CD4-positive, alpha-beta memory T cell (primary cell): Measurements from ENCODE around the gene SYNPO2. TPM values are rescaled to one million over a fixed set of nuclear protein-coding genes. Genes with fewer than 3 reads are reported as not detected.
"Not testable (repeated sequence)": the region's sequence is repeated elsewhere in the genome, so short reads cannot be mapped to it uniquely, and the experiment has no call there.

Experiments used
- CTCF ChIA-PET: fragments of 350-600 bp; sonication (Branson Sonifier 250); formaldehyde crosslinking; loops from one replicate; lab custom pipeline; 2021; ENCODE audit warnings: inconsistent platforms; ENCODE audit not compliant: partially characterized antibody; lab: Charles Lee
- POLR2A ChIA-PET: fragments of 350-600 bp; sonication (Branson Sonifier 250); formaldehyde crosslinking; loops from one replicate; lab custom pipeline; 2021; ENCODE audit not compliant: partially characterized antibody; lab: Charles Lee
- DNase-seq, 5 donors: peaks; one replicate each; pipeline versions ENCODE4 v3.0.0 to v3.0.0-alpha.2; 2020 to 2022; ENCODE audit warnings: mixed read lengths in 1 of 5
- H3K27ac ChIP-seq: one replicate; pipeline ENCODE4 v1.7.0; 2013; ENCODE audit warnings: low read depth, low read length
- H3K27me3 ChIP-seq: 2 replicates; pipeline ENCODE4 v1.7.0; 2013; ENCODE audit warnings: mild to moderate bottlenecking, low read length, moderate library complexity; ENCODE audit not compliant: insufficient read depth
- H3K36me3 ChIP-seq: 2 replicates; pipeline ENCODE4 v1.7.0; 2013; ENCODE audit warnings: mild to moderate bottlenecking, low read length, moderate library complexity; ENCODE audit not compliant: insufficient read depth
- H3K4me1 ChIP-seq: 2 replicates; pipeline ENCODE4 v1.7.0; 2013; ENCODE audit warnings: mild to moderate bottlenecking, low read length, moderate library complexity; ENCODE audit not compliant: insufficient read depth
- H3K4me3 ChIP-seq, 2 donors: one replicate each; pipeline ENCODE4 v1.7.0; 2013; ENCODE audit warnings: low read length in 2 of 2, mild to moderate bottlenecking in 1 of 2
- H3K9me3 ChIP-seq, 2 donors: one replicate each; pipeline ENCODE4 v1.7.0; 2013; ENCODE audit warnings: low read length in 2 of 2, control low read depth in 1 of 2; ENCODE audit not compliant: control insufficient read depth in 1 of 2
- H3K27ac Mint-ChIP-seq, 7 donors: one replicate each; pipeline ENCODE4 v1.8.0; 2020 to 2021; ENCODE audit warnings: mixed read lengths in 7 of 7, mild to moderate bottlenecking in 6 of 7, inconsistent platforms in 3 of 7, moderate library complexity in 3 of 7
- H3K27me3 Mint-ChIP-seq, 2 donors: one replicate each; pipeline ENCODE4 v1.8.0; 2020 to 2021; ENCODE audit warnings: mixed read lengths in 2 of 2
- H3K36me3 Mint-ChIP-seq, 2 donors: one replicate each; pipeline ENCODE4 v1.8.0; 2020 to 2021; ENCODE audit warnings: mixed read lengths in 2 of 2, inconsistent platforms in 1 of 2, mild to moderate bottlenecking in 1 of 2
- H3K4me1 Mint-ChIP-seq, 4 donors: one replicate each; pipeline ENCODE4 v1.8.0; 2020 to 2021; ENCODE audit warnings: mixed read lengths in 4 of 4, mild to moderate bottlenecking in 1 of 4
- H3K4me3 Mint-ChIP-seq, 8 donors: one replicate each; pipeline ENCODE4 v1.8.0; 2020 to 2021; ENCODE audit warnings: mixed read lengths in 8 of 8, mild to moderate bottlenecking in 7 of 8, moderate library complexity in 6 of 8, inconsistent platforms in 3 of 8
- H3K9me3 Mint-ChIP-seq, 8 donors: one replicate each; pipeline ENCODE4 v1.8.0; 2020 to 2021; ENCODE audit warnings: mixed read lengths in 8 of 8, mild to moderate bottlenecking in 5 of 8, inconsistent platforms in 3 of 8, moderate library complexity in 1 of 8
- intact Hi-C: fragments of 100-400 bp; cut with micrococcal nuclease; formaldehyde crosslinking; loops from one replicate; pipeline ENCODE4 v1.15.1; 2023
- polyA plus RNA-seq, 2 donors: library from polyadenylated mRNA; unstranded; fragments of 300-500 nt; fragmentation: Illumina TruSeq; gene quantifications; one replicate each; pipeline ENCODE4 v1.2.3, GENCODE V29; 2021
- total RNA-seq, 2 experiments: library from RNA; stranded (reverse); gene quantifications; one replicate each; pipeline ENCODE4 v1.2.3, GENCODE V29; 2021

SYNPO2 gene
- total and polyA plus RNA-seq, 4 experiments from 2014 or later: 0.04 to 1.4 (median 0.84) TPM

DNA sequence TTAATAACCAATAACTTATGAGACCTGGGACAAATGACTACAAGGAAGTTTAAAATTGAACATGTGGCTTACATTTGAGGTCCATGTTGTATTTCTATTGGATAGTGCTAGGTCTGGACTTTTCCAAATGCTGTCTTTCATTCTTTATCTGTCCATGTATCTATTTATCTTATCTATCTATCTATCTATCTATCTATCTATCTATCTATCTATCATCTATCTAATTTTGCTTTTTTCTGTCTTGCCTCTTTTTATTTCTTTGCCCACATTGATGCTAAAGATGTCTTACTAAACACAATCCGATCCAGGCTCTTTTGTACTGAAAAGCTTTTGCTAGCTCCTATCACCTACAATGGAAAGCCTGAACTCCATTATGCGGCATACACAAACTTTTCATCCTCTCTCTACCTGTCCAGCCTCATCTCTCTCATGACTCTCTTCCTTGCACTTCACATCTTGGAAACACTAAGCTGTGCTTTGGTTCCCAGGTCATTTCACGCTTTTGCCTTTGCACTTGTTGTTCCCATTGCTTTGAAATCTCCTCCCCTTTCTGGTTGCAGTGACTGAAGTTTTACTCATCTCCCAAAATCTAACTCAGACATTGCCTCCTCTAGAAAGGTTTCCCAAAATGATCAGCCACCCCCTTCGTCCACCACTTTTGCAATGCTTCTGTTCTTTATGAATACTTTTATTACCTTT lies 107.2 kb downstream of the SYNPO2 start:
- no peaks in the 10 kb centered on the region for H3K36me3 ChIP-seq
- ChIA-PET POLR2A (no interaction called here), CTCF (interaction anchor here (1.1 to 1.4 kb wide), 2 partner anchors 13 to 631 kb away, joined by 3 to 4 read pairs; no protein-coding TSS in a partner anchor)
- no peaks in the 10 kb centered on the region for H3K4me1 ChIP-seq
- peaks cover 0 to 1% of the 10 kb centered on the region in 2 donors for H3K27me3 Mint-ChIP-seq
- no peak overlapping the region for H3K4me3 Mint-ChIP-seq
- H3K9me3 ChIP-seq: no peaks in the 10 kb centered on the region
- intact Hi-C loops: no loop called here
- peaks cover 0 to 7% (median 3%) of the 10 kb centered on the region in 4 donors for H3K4me1 Mint-ChIP-seq
- no peak for DNase-seq
- H3K36me3 Mint-ChIP-seq: no peaks in the 10 kb centered on the region
- H3K27ac Mint-ChIP-seq: peak overlapping the region in 2 of 7 donors; percentile 8 to 53
- no peak overlapping the region for H3K27ac ChIP-seq
- no peaks in the 10 kb centered on the region for H3K9me3 Mint-ChIP-seq
- no peaks in the 10 kb centered on the region for H3K27me3 ChIP-seq
- H3K4me3 ChIP-seq: no peak overlapping the region

DNA sequence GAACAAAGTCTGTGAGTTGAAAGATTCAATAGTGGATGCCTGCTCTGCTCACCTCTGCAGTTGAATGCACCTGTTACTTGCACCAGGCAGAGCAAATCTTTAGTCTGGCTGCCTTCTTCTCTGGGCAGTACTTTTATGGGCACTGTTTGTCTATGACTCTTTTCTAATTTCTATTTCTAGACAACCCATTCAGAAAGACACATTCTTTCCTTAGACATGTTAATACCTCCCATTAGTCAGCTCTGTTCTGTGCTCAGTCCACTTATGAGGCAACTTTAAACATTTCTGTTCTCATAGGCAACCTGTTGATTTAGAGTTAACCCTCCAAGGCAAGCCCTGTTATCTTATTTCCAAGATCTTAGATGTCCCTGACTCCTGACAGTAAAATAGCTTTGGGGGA lies 108.9 kb downstream of the SYNPO2 start:
- POLR2A ChIA-PET: no interaction called here
- no peaks in the 10 kb centered on the region for H3K4me1 Mint-ChIP-seq

DNA sequence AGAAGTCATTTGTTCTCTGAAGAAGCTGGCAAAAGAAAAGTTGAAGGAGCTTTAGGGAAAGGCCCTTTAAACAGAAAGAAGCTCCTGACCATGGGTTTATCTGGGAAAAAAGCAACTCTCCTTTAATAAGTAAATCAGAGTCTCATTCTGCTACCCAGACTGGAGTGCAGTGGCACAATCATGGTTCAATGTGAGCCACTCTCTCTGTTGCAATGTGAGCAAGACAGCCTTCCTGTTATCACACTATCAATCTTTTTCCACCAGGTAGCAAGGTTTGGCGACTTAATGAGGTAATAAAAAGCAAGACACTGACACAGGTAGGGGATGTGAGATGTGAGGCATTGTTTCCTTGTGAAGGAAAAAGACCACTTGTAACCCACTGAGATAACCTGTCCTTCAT lies 111.3 kb downstream of the SYNPO2 start:
- intact Hi-C loops: no loop called here
- no peak overlapping the region for H3K4me3 ChIP-seq
- Mint-ChIP-seq H3K9me3 (no peaks in the 10 kb centered on the region), H3K4me1 (no peaks in the 10 kb centered on the region), H3K4me3 (no peak overlapping the region), H3K27ac (no peak overlapping the region), H3K36me3 (no peaks in the 10 kb centered on the region), H3K27me3 (peaks cover 5% of the 10 kb centered on the region in 2 donors)
- POLR2A ChIA-PET: no interaction called here
- H3K27me3 ChIP-seq: no peaks in the 10 kb centered on the region
- H3K9me3 ChIP-seq: no peaks in the 10 kb centered on the region
- DNase-seq: no peak
- H3K27ac ChIP-seq: no peak overlapping the region
- no peaks in the 10 kb centered on the region for H3K36me3 ChIP-seq
- CTCF ChIA-PET: no interaction called here
- no peaks in the 10 kb centered on the region for H3K4me1 ChIP-seq

More for the DNA sequence above, 108.9 kb downstream of the SYNPO2 start:
- Histone ChIP-seq H3K4me1 (no peaks in the 10 kb centered on the region), H3K27ac (no peak overlapping the region), H3K4me3 (no peak overlapping the region), H3K27me3 (no peaks in the 10 kb centered on the region), H3K36me3 (no peaks in the 10 kb centered on the region), H3K9me3 (no peaks in the 10 kb centered on the region)
- Mint-ChIP-seq H3K36me3 (no peaks in the 10 kb centered on the region), H3K27ac (no peak overlapping the region), H3K4me3 (no peak overlapping the region), H3K27me3 (peaks cover 1 to 2% of the 10 kb centered on the region in 2 donors), H3K9me3 (no peaks in the 10 kb centered on the region)
- intact Hi-C loops: no loop called here
- CTCF ChIA-PET: no interaction called here
- no peak for DNase-seq

- no peaks in the 10 kb centered on the region for H3K9me3 Mint-ChIP-seq
- H3K27ac ChIP-seq: no peak overlapping the region
- ChIA-PET POLR2A (no interaction called here), CTCF (no interaction called here)
- intact Hi-C loops: no loop called here
- H3K36me3 Mint-ChIP-seq: no peaks in the 10 kb centered on the region
- H3K4me3 ChIP-seq: no peak overlapping the region
- peaks cover 5% of the 10 kb centered on the region in 2 donors for H3K27me3 Mint-ChIP-seq
- DNase-seq: no peak
- H3K36me3 ChIP-seq: no peaks in the 10 kb centered on the region
- no peaks in the 10 kb centered on the region for H3K27me3 ChIP-seq
- H3K27ac Mint-ChIP-seq: no peak overlapping the region
- H3K4me1 ChIP-seq: no peaks in the 10 kb centered on the region
- H3K4me1 Mint-ChIP-seq: no peaks in the 10 kb centered on the region
- H3K4me3 Mint-ChIP-seq: no peak overlapping the region
- H3K9me3 ChIP-seq: no peaks in the 10 kb centered on the region
Observed at GRCh38 chr4:119000400-119000799, 111.7 kb downstream of the SYNPO2 start.

GRCh38 chr4:119002476-119002875 lies 113.8 kb downstream of the SYNPO2 start:
- ChIA-PET CTCF (no interaction called here), POLR2A (no interaction called here)
- no peaks in the 10 kb centered on the region for H3K36me3 Mint-ChIP-seq
- no peak overlapping the region for H3K27ac Mint-ChIP-seq
- H3K9me3 Mint-ChIP-seq: no peaks in the 10 kb centered on the region
- H3K4me3 ChIP-seq: no peak overlapping the region
- H3K36me3 ChIP-seq: no peaks in the 10 kb centered on the region
- no peaks in the 10 kb centered on the region for H3K4me1 ChIP-seq
- H3K27ac ChIP-seq: no peak overlapping the region
- no peaks in the 10 kb centered on the region for H3K9me3 ChIP-seq
- peaks cover 6% of the 10 kb centered on the region in 2 donors for H3K27me3 Mint-ChIP-seq
- intact Hi-C loops: no loop called here
- no peaks in the 10 kb centered on the region for H3K27me3 ChIP-seq
- no peaks in the 10 kb centered on the region for H3K4me1 Mint-ChIP-seq
- no peak for DNase-seq
- no peak overlapping the region for H3K4me3 Mint-ChIP-seq

GRCh38 chr4:119003001-119003400 lies 114.3 kb downstream of the SYNPO2 start:
- POLR2A ChIA-PET, DNase-seq, H3K27ac ChIP-seq, H3K36me3 ChIP-seq, H3K27me3 Mint-ChIP-seq, H3K27me3 ChIP-seq, H3K27ac Mint-ChIP-seq, H3K9me3 ChIP-seq, H3K9me3 Mint-ChIP-seq, intact Hi-C loops, H3K4me3 Mint-ChIP-seq, H3K4me1 Mint-ChIP-seq, H3K4me3 ChIP-seq, CTCF ChIA-PET, H3K4me1 ChIP-seq, H3K36me3 Mint-ChIP-seq: not testable (repeated sequence)

- H3K4me3 ChIP-seq: no peak overlapping the region
- Mint-ChIP-seq H3K9me3 (no peaks in the 10 kb centered on the region), H3K36me3 (no peaks in the 10 kb centered on the region), H3K27ac (no peak overlapping the region), H3K4me3 (no peak overlapping the region), H3K4me1 (no peaks in the 10 kb centered on the region), H3K27me3 (peaks cover 5 to 6% of the 10 kb centered on the region in 2 donors)
- ChIA-PET POLR2A (no interaction called here), CTCF (no interaction called here)
- no peak overlapping the region for H3K27ac ChIP-seq
- no peaks in the 10 kb centered on the region for H3K36me3 ChIP-seq
- intact Hi-C loops: no loop called here
- no peaks in the 10 kb centered on the region for H3K9me3 ChIP-seq
- no peaks in the 10 kb centered on the region for H3K27me3 ChIP-seq
- no peak for DNase-seq
- no peaks in the 10 kb centered on the region for H3K4me1 ChIP-seq
Observed at GRCh38 chr4:119005928-119006460, 117.3 kb downstream of the SYNPO2 start.
